HFF-Myc (cell line): ENCODE data around the gene SLC20A1.
A peak's percentile ranks its signal among the peaks of the same experiment; 100 is the strongest.

Source experiments
- DNase-seq: peaks from one replicate; pipeline ENCODE4 v3.0.0-alpha.2; 2011; ENCODE audit warnings: low read depth; ENCODE audit errors: extremely low read depth
- H3K4me3 ChIP-seq: replicated peaks from 2 replicates; pipeline ENCODE4 v1.5.1; 2011; ENCODE audit warnings: low read depth, mild to moderate bottlenecking, control low read depth, low read length
- TF ChIP-seq, protein P1 (sequence below): IDR thresholded peaks from 2 replicates; pipeline ENCODE4 v1.5.1; 2012; ENCODE audit warnings: mild to moderate bottlenecking, low read depth, low read length, control low read depth; ENCODE audit errors: missing control alignments

The SLC20A1 gene

DNA sequence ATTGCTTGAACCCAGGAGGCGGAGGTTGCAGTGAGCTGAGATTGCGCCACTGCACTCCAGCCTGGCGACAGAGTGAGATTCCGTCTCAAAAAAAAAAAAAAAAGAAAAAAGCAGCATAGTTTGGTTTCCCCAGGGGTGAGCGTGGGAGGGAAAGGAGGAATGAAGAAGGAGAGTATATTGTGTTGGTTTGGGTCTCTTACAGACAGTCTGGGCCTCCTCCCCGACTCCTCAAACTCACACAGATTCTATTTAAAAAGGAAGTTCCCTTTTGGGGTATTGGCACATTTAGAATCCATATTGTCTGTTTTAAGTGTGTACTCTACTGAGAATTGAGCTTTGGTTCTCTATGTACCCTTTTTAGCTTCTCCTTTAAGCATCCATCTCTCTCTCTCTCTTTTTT is 27.4 kb upstream of the SLC20A1 start:
- TF ChIP-seq, protein P1, sequence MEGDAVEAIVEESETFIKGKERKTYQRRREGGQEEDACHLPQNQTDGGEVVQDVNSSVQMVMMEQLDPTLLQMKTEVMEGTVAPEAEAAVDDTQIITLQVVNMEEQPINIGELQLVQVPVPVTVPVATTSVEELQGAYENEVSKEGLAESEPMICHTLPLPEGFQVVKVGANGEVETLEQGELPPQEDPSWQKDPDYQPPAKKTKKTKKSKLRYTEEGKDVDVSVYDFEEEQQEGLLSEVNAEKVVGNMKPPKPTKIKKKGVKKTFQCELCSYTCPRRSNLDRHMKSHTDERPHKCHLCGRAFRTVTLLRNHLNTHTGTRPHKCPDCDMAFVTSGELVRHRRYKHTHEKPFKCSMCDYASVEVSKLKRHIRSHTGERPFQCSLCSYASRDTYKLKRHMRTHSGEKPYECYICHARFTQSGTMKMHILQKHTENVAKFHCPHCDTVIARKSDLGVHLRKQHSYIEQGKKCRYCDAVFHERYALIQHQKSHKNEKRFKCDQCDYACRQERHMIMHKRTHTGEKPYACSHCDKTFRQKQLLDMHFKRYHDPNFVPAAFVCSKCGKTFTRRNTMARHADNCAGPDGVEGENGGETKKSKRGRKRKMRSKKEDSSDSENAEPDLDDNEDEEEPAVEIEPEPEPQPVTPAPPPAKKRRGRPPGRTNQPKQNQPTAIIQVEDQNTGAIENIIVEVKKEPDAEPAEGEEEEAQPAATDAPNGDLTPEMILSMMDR, result no peak
- no peak for DNase-seq
- no peak overlapping the region for H3K4me3 ChIP-seq

DNA sequence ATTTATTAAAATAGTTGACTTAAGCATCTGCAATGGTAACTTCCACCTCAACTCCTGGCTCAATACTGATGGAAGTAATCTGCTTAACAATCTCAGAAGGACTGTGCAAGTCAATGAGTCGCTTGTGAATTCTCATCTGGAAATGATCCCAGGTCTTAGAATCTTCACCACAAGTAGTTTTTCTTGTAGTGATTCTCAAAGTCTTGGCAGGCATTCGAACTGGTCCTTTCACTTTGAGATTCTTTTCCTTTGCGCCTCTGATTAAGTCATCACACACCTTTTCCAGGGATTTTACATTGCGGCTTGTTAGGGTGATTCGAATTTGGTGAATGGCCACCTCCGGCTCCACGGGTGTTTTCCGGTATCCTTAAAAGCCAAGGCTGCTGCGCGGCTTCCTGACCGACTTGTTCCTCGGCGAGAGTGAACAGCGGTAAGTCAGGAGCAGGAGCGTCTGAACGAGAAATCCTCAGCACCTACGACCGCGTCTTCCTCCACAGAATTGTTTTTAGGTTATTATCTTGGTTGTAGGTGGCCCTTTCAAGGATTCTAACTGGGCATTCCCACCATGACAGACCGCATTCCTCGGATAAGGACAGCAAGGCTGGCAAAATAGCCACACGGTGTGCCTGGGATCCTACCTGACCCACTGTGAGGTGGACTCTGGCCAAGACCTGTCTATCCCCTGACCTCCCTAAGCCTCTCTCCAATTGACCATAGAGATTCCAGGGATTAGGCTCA is 23.8 kb upstream of the SLC20A1 start:
- TF ChIP-seq, protein P1, result no peak
- no peak overlapping the region for H3K4me3 ChIP-seq
- DNase-seq, result no peak

DNA sequence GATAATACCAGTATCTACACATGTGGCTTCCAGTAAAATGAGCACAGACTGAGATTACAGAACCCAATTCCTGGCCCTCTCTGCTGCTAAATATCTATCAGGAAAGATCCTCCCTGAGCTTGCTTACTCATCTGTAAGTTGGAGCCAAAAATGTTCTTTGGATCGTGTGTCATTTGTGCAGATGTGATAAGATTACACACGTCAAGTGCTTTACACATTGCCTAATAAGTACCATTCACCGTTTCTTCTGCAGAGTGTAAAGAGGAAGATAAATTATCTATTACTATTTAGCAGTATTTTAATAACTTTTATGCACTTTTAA is 23.2 kb upstream of the SLC20A1 start:
- TF ChIP-seq, protein P1, result no peak
- no peak overlapping the region for H3K4me3 ChIP-seq
- peak; percentile 84 for DNase-seq

DNA sequence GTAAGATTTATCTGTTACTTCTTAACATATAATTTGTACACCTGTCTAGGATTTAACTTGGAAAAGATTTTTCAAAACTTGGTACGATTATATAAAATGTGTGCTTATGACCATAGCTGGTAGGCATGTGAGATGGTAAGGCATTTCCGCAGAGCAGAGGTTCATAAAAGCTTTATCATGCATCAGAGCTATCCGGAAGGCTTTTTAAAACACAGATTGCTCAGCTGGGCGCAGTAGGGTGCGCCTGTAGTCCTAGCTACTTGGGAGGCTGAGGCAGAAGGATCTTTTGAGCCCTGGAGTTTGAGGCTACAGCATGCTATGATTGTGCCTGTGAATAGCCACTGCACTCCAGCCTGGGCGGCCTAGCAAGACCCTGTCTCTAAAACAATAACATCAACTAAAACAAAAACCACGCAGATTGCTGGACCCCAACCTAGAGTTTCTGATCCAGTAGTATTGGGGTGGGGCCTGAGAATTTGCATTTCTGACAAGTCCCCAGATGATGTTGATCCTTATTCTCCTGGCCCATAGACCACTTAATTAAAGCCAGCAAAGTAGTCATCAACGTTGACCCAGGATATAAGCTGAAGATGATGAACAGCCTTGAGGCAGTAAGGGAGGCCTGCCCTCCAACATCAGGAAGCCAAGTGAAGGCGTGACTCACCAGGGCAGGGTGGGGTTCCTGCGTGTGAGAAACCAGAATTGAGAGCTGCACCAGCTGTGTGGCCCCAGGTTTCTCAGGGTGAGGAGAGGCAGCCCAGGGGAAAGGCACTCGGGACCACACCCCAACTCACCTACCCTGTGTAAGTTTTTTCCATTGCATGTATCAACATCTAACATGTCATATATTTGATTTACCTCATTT is 21.6 kb upstream of the SLC20A1 start:
- 0 out of 2 replicates have a peak overlapping the region, but pooled peaks have one; percentile 13 for H3K4me3 ChIP-seq
- TF ChIP-seq, protein P1, result no peak
- DNase-seq, result peak; percentile 85

DNA sequence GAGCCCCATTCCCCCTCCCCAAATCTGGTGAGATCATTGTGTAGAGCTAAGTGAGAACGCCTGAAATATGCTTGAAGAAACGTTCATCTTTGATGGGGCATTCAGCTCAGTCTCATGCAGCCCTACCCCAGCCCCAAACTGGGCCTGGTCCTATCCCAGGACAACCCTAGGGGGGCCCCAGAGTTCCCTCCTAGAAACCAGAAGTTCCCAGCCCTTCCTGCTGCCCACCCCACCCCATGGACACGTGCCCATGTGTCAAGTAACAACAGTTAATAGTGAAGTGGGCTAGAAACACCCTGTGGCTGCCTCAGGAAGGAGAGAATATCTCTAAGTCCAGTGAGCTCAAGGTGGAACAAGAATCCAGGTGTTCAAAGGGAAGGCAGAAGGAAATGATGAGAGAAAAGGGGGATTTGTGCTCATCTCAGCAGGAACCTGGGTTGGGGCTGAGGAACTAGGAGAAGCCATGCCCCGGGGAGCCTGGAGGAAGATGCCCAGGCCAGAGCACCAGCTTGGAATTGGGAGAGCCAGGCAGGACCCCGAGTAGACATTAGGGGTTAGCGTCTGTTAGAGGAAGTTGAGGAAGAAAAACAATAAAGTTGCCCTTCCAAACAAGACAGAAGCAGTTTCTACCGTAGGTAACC is 20.1 kb upstream of the SLC20A1 start:
- TF ChIP-seq, protein P1, result no peak
- no peak overlapping the region; the same call in 1 of the 2 replicates for H3K4me3 ChIP-seq
- DNase-seq, result no peak

DNA sequence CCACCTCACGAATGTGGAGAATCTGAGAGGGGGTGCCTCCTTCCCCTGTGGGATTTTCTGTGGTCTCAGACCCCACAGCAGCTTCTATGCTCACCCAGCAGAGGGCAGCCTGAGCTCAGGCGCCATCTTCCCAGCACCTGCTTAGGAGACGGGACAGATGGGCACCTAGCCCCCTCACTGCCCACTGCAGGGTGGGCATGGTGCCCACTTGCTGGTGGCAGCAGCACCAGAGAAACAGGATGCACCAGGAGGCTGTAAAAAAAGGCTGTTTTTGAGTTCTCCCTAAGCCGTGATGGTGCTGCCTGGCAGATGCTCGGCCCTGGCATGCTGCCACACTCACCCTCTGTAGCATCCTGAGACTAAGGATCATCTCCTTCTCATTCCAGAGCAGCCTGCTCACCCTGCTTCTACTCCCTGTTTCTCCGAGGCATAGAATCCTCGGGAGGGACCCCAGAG is 19.1 kb upstream of the SLC20A1 start:
- peak overlapping the region; percentile 32 for H3K4me3 ChIP-seq
- no peak for DNase-seq
- TF ChIP-seq, protein P1, result peak; percentile 71
